NT2/D1 (cell line): ENCODE results near the gene CENPA.

Source experiments
- YY1 ChIP-seq: IDR thresholded peaks from 2 replicates; pipeline ENCODE4 v1.6.1; 2011; ENCODE audit not compliant: insufficient read length, insufficient read depth
- ZNF274 ChIP-seq: IDR thresholded peaks from 2 replicates; pipeline ENCODE4 v1.6.1; 2011; ENCODE audit warnings: mild to moderate bottlenecking, low read depth, low read length

GRCh38 chr2:26809876-26810577 lies 24.2 kb downstream of the CENPA start:
- TF ChIP-seq YY1 (no peak), ZNF274 (no peak)
